Left colon (tissue), 2 donors: ENCODE measurements around the gene CNST. TPM values are rescaled to one million over a fixed set of nuclear protein-coding genes. Genes with fewer than 3 reads are reported as not detected.
"Not testable (repeated sequence)": the region's sequence is repeated elsewhere in the genome, so short reads cannot be mapped to it uniquely, and the experiment has no call there.

Source experiments
- ATAC-seq: fragments of 200-7000 bp; cut with Tn5 transposase; one replicate; pipeline ENCODE4 v1.9.1; 2020; ENCODE audit warnings: mild to moderate bottlenecking, moderate library complexity
- DNase-seq, 2 donors: peaks; one replicate each; pipeline ENCODE4 v3.0.0-alpha.2; 2020
- intact Hi-C, 2 donors: fragments of 100-400 bp; cut with DNase I in 1 of 2; cut with micrococcal nuclease in 1 of 2; formaldehyde crosslinking; loops; one replicate each; pipeline versions ENCODE4 v1.11.2 to v1.14.0; 2022; cut with DNase I, micrococcal nuclease
- total RNA-seq, 2 donors: library from RNA; stranded (reverse); fragmentation: NEBNext Ultra II Directional; extraction: Animal tissue kit (Norgen Biotek cat#: 25700); gene quantifications; one replicate each; pipeline ENCODE4 v1.2.1, GENCODE V29; 2021
- donor health status: DM: no; HTN: no; CAD: no.
- donor health status: DM: yes; HTN: yes; CAD: no.

The CNST gene
- total RNA-seq, 2 donors from 2014 or later = 40.2 to 45.0 TPM

DNA sequence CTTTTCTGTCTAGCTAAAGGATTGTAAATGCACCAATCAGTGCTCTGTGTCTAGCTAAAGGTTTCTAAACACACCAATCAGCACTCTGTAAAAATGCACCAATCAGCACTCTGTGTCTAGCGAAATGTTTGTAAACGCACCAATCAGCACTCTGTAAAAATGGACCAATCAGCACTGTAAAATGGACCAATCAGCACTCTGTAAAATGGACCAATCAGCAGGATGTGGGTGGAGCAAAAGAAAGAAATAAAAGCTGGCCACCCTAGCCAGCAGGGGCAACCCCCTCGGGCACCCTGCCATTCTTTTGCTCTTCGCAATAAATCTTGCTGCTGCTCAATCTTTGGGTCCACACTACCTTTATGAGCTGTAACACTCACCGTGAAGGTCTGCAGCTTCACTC is 146.2 kb downstream of the CNST start:
- DNase-seq, ATAC-seq, intact Hi-C loops: not testable (repeated sequence)

Other genes starting within 250 kb of the CNST start
- gene SMYD3, start 59.2 kb upstream of the CNST start, total RNA-seq = 10 to 100 TPM; 15.8 to 21.8 TPM
- 10 to 100 TPM; 10.2 to 12.3 TPM for gene TFB2M, start 195 bp upstream of the CNST start, total RNA-seq
- gene SCCPDH, start 158.0 kb downstream of the CNST start, total RNA-seq = 10 to 100 TPM; 30.7 to 32.4 TPM